GM10266 (cell line): ENCODE results near the gene NRG3.
"Not testable (repeated sequence)": the region's sequence is repeated elsewhere in the genome, so short reads cannot be mapped to it uniquely, and the experiment has no call there.

Experiments
- DNase-seq: peaks from one replicate; pipeline ENCODE4 v3.0.0; 2012; ENCODE audit errors: extremely low spot score
- CTCF ChIP-seq: IDR thresholded peaks from 2 replicates; pipeline ENCODE4 v1.5.1; 2012; ENCODE audit warnings: mild to moderate bottlenecking, low read depth; ENCODE audit not compliant: control insufficient read depth, insufficient read depth; ENCODE audit errors: missing control alignments

The NRG3 gene

GRCh38 chr10:82966130-82966529, 1091.1 kb downstream of the NRG3 start:
- no peak for DNase-seq

DNA sequence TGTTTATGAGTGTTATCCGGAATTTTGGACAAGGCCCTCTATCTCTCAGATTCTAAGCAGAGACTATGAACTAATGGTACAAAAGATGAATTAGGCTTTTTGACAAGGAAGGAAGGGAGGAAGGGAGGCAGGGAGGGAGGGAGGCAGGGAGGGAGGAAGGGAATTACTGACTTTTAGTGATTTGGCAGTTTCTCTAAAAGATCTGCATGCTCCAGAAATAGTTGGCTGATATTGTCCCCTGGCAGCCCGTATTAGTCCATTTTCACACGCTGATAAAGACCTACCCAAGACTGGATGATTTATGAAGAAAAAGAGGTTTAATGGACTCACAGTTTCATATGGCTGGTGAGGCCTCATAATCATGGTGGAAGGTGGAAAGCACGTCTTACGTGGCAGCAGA, 1093.5 kb downstream of the NRG3 start:
- TF ChIP-seq CTCF = no peak
- no peak for DNase-seq

More at GRCh38 chr10:82966130-82966529, 1091.1 kb downstream of the NRG3 start:
- no peak for TF ChIP-seq CTCF

GRCh38 chr10:82969405-82969804, 1094.4 kb downstream of the NRG3 start:
- DNase-seq = peak; percentile 7
- peak; percentile 39 for TF ChIP-seq CTCF

- DNase-seq = no peak
- no peak for TF ChIP-seq CTCF
Observed at GRCh38 chr10:82980321-82980720, 1105.3 kb downstream of the NRG3 start.

DNA sequence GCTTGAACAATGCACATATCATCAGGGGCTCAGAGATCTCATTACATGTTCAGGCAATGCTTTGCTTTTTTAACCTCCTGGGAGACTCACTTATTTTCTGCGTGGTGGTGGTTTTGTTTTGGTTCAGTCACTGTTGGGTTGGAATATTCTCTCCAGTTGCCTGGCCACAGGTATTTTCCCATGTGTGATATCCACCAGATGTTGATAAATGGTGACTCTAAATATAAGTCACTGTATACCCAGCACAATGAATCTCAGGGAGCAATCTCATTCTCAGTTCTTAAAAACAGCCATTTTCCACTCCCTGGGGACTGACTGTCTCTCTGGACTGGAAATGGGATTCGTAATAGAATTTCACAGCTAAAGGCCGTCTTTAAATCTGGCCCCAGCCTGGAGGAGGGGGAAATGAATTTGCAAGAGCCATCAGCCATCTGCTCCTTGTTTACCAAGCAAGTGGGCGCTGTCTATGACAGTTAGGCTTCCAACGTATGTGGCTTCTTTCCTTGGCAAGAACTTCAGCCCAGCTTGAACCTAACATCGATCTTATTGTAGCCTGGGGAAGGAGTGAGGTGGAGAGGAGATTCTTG, 1106.2 kb downstream of the NRG3 start:
- DNase-seq = no peak
- no peak for TF ChIP-seq CTCF

GRCh38 chr10:82982110-82982608, 1107.2 kb downstream of the NRG3 start:
- TF ChIP-seq CTCF = no peak
- no peak for DNase-seq

- no peak for DNase-seq
- TF ChIP-seq CTCF = no peak
Observed at GRCh38 chr10:82986216-82986615, 1111.2 kb downstream of the NRG3 start.

DNA sequence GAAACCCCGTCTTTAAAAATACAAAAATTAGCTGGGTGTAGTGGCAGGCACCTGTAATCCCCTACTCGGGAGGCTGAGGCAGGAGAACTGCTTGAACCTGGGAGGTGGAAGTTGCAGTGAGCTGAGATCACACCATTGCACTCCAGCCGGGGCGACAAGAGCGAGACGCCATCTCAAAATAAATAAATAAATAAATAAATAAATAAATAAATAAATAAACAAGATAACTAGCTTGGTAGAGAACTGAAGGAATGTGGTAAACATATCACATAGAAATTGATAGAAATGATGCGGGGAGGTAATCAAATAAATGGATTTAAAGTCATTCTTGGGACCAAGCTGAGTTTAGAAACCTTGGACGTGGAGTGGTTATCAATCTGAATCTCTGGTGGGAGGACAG, 1131.5 kb downstream of the NRG3 start:
- not testable (repeated sequence) for DNase-seq
